Stimulated activated CD8-positive, alpha-beta memory T cell treated with anti-CD3 and anti-CD28 coated beads, Interleukin-7, amount 100 ng/mL, for 48 hours (primary cell): Measurements from ENCODE around the gene BTBD16.

Source experiments
- DNase-seq, 2 donors: peaks; one replicate each; pipeline ENCODE4 v3.0.0-alpha.2; 2020; ENCODE audit warnings: low read depth in 1 of 2; ENCODE audit errors: extremely low read depth in 1 of 2

BTBD16 gene

DNA sequence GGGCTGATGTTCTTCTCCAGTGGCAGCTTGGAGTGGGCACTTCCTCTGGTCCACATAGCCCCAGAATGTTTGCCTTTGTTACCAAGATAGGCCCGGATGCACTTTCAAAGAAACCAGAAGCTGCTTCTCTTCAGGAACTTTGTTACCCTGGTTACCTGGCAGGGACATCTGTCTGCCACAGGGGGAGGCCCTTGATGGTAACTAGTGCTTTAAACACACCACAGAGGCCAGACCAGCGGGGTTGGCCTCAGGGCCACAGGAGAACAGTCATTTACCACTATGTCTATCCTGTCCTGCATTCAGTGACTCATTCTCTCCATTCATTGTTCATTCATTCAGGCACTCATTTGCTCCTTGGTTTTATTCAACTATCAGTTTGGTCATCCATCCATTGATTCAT, 91.5 kb downstream of the BTBD16 start:
- DNase-seq: peak in 1 of 2 donors; percentile 18

DNA sequence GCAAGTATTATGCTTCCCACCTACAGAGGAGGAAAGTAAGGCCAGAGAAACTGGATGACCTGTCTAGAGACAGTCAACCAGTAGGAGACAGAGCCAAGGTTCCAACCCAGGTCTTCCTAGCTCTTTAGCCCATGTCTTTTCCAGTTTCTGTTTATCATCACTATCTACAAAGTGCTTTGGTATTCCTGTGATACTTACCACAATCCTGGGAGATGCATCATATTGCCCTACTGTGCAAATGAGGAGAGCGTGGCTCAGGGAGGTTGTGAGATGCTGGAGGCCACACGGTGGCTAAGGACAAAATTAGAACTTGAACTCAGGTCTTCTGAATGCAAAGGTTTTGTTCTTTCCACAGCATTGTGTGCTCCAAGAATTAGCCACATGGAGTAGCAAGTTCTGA, 92.2 kb downstream of the BTBD16 start:
- no peak for DNase-seq

DNA sequence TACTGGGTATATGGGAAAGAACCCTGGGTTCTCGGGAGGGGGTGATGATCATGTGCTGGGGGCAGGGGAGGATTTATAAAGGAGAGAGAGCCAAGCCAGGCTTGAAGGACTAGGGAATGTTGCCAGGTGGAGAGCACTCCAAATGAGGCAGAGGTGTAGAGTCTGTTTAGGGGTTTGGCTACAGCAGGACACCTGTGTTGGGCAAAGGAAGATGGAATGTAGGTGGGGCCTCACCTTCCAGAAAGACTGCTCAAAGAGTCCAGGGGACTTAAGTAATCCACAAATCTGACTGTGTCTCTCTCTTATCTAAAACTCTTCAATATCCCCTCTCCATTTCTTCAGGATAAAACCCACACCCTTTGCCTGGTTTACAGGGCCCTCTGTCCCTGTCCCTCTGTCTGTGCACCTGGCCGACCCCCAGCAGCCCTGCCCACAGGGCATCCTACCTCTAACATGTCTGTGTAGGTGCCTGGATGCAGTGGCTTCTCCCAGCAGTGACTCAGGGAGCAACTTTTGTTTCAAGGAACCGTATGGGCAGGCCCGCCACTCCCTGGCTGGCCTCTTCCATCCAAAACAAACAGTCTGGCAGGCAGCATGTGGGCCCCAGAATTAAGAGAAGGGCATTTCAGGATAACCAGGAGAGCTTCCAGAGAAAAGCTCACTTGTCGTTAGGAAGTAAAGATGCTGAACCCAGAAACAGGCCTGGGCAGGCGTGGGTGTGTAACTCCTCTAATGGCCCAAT, 92.8 kb downstream of the BTBD16 start:
- DNase-seq: no peak

DNA sequence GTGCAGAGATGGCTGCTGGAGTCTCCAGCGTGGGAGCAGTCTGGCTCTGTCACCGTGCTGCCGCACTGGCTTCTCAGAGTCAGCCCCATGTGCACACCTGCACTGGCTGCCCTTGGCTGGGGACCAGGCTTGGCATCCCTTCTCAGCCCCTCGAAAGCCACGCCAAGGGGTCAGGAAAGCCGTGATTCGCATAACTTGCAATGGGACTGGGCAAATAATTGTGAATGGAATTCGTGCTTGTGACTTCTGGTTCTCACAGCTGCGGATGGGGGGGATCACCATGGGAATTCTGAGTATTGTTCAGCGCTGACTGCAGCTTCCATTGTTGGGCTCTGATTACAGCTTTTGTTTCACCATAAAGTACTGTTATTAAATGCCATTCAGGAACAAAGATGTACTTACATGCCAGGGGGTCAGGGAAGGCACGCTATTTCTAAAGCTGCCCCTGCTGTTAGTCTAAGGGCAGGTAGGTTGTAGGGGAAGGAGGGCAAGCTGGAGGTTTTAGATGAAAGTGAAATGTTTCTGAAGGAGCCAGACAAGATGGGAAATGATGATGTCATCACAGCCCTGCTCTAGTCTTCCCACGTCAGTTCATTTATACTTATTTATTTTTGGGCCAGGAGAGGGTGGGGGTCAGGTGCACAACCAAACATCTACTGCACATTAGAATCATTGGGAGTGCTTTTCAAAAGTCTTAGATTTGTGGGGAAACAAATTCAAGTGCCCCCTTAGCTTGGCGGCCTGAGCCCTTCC, 97.6 kb downstream of the BTBD16 start:
- no peak for DNase-seq

DNA sequence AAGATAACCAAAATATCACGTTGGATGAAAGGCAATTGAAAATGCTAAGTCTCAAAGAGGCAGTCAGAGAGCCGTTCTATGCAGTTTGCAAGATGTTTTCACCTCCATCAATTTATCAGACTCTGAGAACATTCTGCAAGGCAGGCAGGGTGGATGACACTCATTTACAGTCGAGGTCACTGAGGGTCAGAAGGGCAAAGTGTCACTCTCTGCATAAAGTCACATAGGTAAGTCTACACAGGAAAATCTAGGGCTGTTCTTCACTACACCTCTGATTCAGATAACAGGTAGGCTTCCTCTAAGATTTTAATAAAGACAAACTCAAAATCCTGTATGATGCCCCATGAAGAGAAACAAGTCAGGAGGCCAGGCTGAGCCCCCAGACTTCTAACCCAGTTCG, 102.0 kb downstream of the BTBD16 start:
- DNase-seq: no peak

DNA sequence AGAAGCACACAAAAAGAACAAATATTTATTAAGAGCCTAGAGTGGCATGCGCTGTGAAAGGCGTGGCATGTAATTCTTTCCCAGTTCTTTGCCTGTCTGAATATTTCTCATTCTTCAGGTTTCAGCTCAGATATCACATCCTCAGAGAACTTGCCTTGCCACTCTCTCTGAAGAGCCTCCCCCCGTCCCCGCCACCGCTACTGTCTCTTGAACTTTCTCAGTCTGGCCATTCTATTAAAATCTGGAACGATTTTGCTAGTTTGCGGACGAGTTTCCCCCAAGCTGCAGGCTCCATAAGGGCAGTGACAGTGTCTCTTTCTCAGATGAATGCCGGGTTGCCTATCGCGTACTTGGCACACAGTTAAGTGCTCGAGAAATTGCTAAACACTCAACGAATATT, 102.6 kb downstream of the BTBD16 start:
- DNase-seq: no peak

DNA sequence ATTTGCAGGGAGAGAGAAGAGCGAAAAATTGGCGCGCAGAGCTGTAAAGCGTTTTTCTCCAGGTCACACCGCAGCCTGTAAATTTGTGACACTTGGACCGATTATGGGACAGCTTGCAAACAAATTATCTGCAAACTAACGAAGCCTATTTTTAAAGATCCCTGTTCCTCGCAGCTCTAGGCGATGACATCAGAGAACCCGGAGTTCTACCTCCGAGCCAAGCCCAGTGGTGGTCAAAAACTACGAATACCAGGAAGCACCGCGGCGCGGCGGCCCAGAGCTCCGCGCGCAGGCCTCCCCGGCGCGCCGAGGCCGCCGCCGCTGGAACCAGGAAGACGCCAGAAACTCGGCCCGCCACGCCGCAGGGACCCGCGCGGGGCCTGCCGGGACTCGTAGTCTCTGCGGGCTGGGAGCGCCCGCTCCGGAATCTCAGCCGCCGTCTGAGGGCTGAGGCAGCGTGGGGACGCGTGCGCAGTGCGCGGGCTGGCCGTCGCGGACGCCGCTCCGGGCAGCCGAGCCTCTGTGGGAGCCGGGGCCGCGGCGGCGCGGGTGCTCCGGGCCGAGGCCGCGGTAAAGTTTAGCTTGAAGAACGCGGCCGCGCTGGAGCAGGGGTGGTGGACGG, 103.3 kb downstream of the BTBD16 start, which contains the start of gene PLEKHA1:
TSS of gene PLEKHA1 (plus strand) at position 472 of the 622 bp plus-strand sequence. CDS start 18,493 bp downstream, outside the sequence.
- DNase-seq: peak; percentile 87 to 88

DNA sequence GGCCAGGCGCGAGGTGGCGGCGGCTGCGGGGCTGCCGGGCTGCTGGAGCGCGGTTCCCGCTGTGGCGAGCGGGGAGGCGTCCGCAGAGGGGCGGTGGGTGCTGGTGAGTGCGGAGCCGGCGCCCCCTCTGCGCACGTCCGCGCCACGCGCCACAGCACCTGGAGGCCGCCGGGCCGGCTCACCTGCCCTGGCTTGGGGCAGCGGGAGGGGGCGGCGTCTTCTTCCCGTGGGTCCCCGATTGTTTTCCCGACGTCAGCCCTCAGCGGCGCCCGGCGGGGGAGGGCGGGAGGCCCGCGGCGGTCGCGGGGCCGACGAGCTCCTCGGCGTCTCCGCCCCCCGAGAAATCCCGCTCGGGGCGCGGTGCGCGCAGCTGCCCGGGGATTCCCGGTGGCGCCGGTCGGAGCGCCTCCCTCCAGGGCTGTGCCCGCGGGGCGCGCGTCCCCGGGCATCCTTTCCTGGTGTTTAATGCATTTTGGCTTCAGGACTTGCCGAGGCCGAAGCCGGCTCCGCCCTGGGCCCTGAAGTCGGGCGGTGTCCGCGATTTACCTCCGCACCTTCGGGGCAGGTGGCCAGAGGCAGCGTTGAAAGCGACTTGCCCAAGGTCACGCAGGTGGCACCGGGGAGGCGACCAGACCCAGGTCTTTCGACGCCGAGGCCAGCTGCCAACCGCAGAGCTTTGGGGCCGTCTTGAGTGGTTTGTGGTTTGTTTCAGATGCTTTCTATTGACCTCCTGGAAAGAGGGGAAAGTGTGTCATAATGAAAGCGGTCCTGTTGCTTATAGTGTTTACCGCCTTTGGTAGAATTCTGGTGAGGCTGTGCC, 104.0 kb downstream of the BTBD16 start:
- peak; percentile 61 to 71 for DNase-seq

DNA sequence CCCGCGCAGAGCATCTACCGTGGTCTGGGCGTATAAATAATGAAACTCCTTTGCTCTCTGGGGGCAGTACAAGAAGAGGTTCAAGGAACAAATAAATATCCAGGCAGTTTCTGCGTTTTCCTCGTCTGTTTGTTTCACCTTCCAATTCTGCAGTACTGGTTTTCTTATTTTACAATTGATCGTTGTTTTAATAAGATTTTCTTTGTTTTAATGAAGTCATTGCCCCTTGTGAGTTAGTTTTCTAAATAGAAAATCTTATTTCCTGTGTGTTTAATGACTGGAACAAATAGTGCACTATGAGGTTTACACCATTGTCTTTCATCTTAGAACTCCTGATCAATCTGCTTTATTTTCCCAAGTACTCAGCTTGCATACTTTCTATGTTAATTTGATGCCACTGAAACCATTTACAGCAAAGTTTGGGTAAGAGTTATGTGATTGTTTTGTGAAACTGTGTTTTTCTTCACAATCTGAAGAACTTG, 104.6 kb downstream of the BTBD16 start:
- DNase-seq: no peak

DNA sequence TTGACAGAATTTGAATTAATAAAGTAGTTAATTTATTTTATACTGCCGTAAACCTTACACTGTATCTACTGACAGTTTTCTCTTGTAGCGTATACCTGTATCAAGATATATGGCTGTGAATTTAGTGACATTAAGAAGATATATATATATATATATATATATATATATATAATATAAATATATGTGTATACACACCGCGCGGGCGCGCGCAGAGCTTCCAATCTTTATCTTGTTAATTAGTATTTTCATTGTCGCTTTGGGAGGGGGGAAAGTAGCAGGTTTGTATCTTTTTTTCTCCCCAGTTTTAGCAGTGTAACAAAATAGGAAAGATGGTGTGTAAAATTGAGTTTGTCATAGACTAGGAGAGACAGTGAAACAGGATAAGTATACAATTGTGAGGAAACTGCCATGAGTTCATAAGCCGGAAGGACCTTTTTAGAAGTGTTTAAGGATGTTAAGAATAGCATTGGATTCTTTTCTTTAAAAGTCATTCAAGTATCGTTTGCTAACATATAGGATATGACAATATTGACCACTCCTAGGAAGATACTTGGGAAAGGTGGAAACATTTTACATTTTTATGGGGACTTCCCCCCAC, 105.4 kb downstream of the BTBD16 start:
- DNase-seq: no peak

DNA sequence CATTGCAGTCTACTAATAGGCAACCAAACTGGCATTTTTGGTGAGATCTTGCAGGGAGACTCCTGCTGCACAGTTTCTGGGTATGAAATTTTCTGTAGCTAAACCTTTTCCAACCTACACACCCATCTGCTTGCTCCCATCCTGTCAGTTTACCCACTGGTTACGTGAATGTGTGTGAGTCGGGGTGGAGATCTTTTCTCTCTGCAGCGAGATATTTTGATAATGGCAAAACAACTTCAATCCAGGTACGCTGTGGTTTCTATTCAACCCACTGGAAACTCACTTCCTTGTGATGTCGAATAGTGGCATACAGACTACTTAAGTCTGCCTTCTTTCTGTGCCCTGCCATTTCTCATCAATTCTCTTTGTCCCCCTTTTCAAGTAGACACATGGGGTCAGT, 107.9 kb downstream of the BTBD16 start:
- no peak for DNase-seq

DNA sequence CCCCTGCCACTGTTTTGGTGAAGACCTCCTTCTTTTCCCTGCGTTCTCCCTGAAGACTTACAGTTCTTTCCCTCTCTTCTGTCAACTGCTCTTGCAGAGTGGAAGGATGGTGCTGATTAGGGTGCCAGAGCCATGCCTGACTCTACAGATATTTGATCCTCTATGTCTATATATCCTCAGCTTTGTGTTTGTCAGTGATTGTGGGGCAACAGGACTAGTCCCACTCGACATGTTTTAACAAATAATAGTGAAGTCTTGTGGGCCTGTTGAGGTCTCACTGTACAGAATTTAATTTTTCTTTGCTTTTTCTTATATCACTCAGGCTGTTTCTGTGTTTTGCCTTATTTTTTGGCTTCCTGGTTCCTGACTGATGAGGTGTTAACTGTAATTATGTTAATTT, 108.4 kb downstream of the BTBD16 start:
- no peak for DNase-seq

DNA sequence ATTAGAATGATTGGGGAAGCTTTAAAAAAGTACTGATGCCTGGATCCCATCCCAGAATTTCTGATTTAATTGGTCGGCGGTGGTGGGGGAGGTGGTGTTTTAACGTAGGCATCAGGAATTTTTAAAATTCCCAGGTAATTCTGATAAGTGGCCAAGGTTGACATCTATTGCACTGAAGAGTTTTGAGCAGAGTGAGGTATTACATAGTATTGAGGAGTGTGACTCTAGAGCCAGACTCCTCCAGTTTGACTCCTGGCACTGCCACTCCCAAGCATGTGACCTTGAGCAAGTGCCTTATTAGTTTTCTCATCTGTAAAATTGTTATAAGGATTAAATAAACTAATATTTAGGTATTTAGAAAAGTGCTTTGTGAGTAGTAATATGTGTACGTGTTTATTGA, 109.6 kb downstream of the BTBD16 start:
- DNase-seq: no peak

DNA sequence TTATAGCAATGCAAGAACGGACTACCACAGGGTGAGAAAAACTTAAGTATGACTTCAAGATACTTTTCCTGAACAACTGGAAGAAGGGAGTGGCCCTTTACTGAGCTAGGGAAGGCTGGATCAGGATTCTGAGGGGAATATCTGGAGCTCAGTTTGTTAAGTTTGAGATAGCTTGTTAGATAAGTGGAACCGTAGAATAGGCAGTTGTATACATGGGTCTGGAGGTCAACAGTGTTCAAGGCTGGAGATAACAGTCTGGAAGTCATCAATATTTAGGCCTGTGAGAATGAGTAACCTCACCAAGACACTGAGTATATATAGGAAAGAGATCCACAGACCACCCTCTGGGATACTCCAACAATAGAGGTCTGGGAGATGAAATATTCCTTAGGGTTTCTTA, 110.6 kb downstream of the BTBD16 start:
- no peak for DNase-seq

DNA sequence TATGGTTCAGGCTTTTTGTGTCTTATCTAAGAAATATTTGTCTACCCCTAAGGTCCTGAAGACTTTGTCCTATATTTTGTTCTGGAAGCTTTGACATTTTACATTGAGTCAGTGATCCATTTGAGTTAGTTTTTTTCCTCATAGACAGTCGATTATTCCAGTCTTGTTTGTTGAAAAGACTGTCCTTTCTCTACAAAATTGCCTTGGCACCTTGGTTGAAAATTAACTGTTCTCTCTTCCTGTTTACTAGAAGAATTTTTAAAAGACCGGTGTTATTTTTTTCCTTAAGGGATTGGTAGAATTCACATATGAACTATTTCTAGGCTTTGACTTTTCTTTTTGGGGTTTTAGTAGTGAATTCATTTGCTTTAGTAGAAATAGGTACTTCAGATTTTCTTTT, 115.4 kb downstream of the BTBD16 start:
- no peak for DNase-seq

DNA sequence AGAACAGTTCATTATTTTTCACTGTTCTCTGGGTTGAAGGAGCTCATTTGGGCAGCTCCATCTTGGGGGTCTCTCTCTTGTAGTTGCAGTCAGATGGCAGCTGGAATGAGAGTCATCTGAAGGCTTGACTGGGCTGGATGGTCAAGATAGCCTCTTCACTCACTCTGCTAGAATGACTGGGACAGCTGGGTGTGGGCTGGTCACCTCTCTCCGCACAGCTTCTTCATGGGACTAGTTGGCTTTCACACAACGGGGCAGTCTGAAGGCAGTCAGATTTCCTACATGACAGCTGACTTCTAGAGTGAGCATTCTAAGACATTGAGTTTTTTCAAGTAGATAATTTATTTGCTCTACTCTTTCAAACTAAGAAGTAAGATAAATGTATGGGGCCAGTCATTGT, 116.5 kb downstream of the BTBD16 start:
- DNase-seq: no peak
